Activated CD8-positive, alpha-beta T cell treated with anti-CD3 and anti-CD28 coated beads for 36 hours (primary cell): ENCODE data around the gene STXBP2. TPM values are rescaled to one million over a fixed set of nuclear protein-coding genes. Genes with fewer than 3 reads are reported as not detected.

ENCODE experiments used
- ATAC-seq: fragments of 200-7000 bp; cut with Tn5 transposase; one replicate; pipeline ENCODE4 v1.10.0; 2021; ENCODE audit warnings: mild to moderate bottlenecking, moderate library complexity
- CTCF ChIA-PET: fragments of 350-600 bp; sonication (Branson Sonifier 250); formaldehyde crosslinking; loops from one replicate; lab custom pipeline; 2021; ENCODE audit warnings: antibody characterized with exemption; lab: Charles Lee
- POLR2A ChIA-PET: fragments of 350-600 bp; sonication (Branson Sonifier 250); formaldehyde crosslinking; loops from one replicate; lab custom pipeline; 2021; ENCODE audit warnings: antibody characterized with exemption; lab: Charles Lee
- DNase-seq: peaks from one replicate; pipeline ENCODE4 v3.0.0-alpha.2; 2020
- H3K27ac Mint-ChIP-seq: one replicate; pipeline ENCODE4 v1.8.0; 2021; ENCODE audit warnings: mild to moderate bottlenecking, mixed read lengths
- H3K27me3 Mint-ChIP-seq: one replicate; pipeline ENCODE4 v1.8.0; 2021; ENCODE audit warnings: mixed read lengths
- H3K36me3 Mint-ChIP-seq: one replicate; pipeline ENCODE4 v1.8.0; 2021; ENCODE audit warnings: low read depth, mixed read lengths
- H3K4me1 Mint-ChIP-seq: one replicate; pipeline ENCODE4 v1.8.0; 2021; ENCODE audit warnings: low read depth, mixed read lengths
- H3K4me3 Mint-ChIP-seq: one replicate; pipeline ENCODE4 v1.8.0; 2021; ENCODE audit warnings: mild to moderate bottlenecking, moderate library complexity, mixed read lengths
- H3K9me3 Mint-ChIP-seq: one replicate; pipeline ENCODE4 v1.8.0; 2021; ENCODE audit warnings: mixed read lengths
- CTCF ChIP-seq: fragments of 200-600 bp; IDR thresholded peaks from one replicate; pipeline ENCODE4 v1.8.0; 2022; ENCODE audit warnings: antibody characterized with exemption, mild to moderate bottlenecking
- intact Hi-C: fragments of 100-400 bp; cut with micrococcal nuclease; formaldehyde crosslinking; loops from one replicate; pipeline ENCODE4 v1.10.0; 2022
- total RNA-seq, 2 experiments: library from RNA; stranded (reverse); gene quantifications; one replicate each; pipeline ENCODE4 v1.2.3, GENCODE V29; 2021

Gene STXBP2
- total RNA-seq, 2 experiments from 2014 or later: 96.4 to 99.2 TPM

GRCh38 chr19:7670150-7670783 lies 33.4 kb downstream of the STXBP2 start:
- intact Hi-C loops: no loop called here
- H3K9me3 Mint-ChIP-seq: no peaks in the 10 kb centered on the region
- CTCF ChIA-PET: interaction anchor here (1.0 to 4.4 kb wide), 5 partner anchors 11 to 130 kb away, joined by 5 to 28 read pairs (median 7); partner anchors contain the start of gene TRAPPC5

GRCh38 chr19:7670790-7671189 lies 33.9 kb downstream of the STXBP2 start:
- no peaks in the 10 kb centered on the region for H3K9me3 Mint-ChIP-seq
- CTCF ChIA-PET: interaction anchor here (1.0 to 4.4 kb wide), 4 partner anchors 10 to 129 kb away, joined by 5 to 28 read pairs (median 7); partner anchors contain the start of gene TRAPPC5
- peaks cover 31% of the 10 kb centered on the region for H3K27me3 Mint-ChIP-seq
- no peaks in the 10 kb centered on the region for H3K36me3 Mint-ChIP-seq
- no peak for TF ChIP-seq CTCF
- H3K4me1 Mint-ChIP-seq: peaks cover 19% of the 10 kb centered on the region
- DNase-seq: no peak
- POLR2A ChIA-PET: interaction anchor here (1.2 to 2.8 kb wide), 2 partner anchors 13 to 16 kb away, joined by 3 to 11 read pairs; no protein-coding TSS in a partner anchor
- H3K4me3 Mint-ChIP-seq: peak overlapping the region; percentile 50
- intact Hi-C loops: no loop called here
- H3K27ac Mint-ChIP-seq: peak overlapping the region; percentile 42
- no peak for ATAC-seq

More at GRCh38 chr19:7670150-7670783, 33.4 kb downstream of the STXBP2 start:
- DNase-seq: peak; percentile 58
- ATAC-seq: peak; percentile 45
- POLR2A ChIA-PET: interaction anchor here (1.2 to 2.8 kb wide), 2 partner anchors 12 to 16 kb away, joined by 3 to 11 read pairs; no protein-coding TSS in a partner anchor
- peaks cover 29% of the 10 kb centered on the region for H3K27me3 Mint-ChIP-seq
- peak overlapping the region; percentile 42 for H3K27ac Mint-ChIP-seq
- no peak for TF ChIP-seq CTCF
- peak overlapping the region; percentile 50 for H3K4me3 Mint-ChIP-seq
- H3K36me3 Mint-ChIP-seq: no peaks in the 10 kb centered on the region
- H3K4me1 Mint-ChIP-seq: peaks cover 18% of the 10 kb centered on the region

- DNase-seq: no peak
- no peak for ATAC-seq
- H3K9me3 Mint-ChIP-seq: no peaks in the 10 kb centered on the region
- TF ChIP-seq CTCF: no peak
- H3K27me3 Mint-ChIP-seq: peaks cover 44% of the 10 kb centered on the region
- ChIA-PET CTCF (interaction anchor here (0.9 kb wide), 1 partner anchor 8 kb away, joined by 8 read pairs; the partner anchor contains the start of gene TRAPPC5), POLR2A (no interaction called here)
- no peak overlapping the region for H3K27ac Mint-ChIP-seq
- H3K4me3 Mint-ChIP-seq: no peak overlapping the region
- peaks cover 34% of the 10 kb centered on the region for H3K4me1 Mint-ChIP-seq
- intact Hi-C loops: no loop called here
- H3K36me3 Mint-ChIP-seq: no peaks in the 10 kb centered on the region
These were observed 35.6 kb downstream of the STXBP2 start for GRCh38 chr19:7672522-7672921.

- intact Hi-C loops: no loop called here
- ChIA-PET POLR2A (no interaction called here), CTCF (interaction anchor here (1.3 to 2.4 kb wide), 3 partner anchors 22 to 178 kb away, joined by 3 to 11 read pairs (median 4); no protein-coding TSS in a partner anchor)
These were observed 37.4 kb downstream of the STXBP2 start for GRCh38 chr19:7674010-7675005.

More at GRCh38 chr19:7674010-7675005, 37.4 kb downstream of the STXBP2 start:
- ATAC-seq (peak; percentile 45), DNase-seq (peak; percentile 57)
- TF ChIP-seq CTCF: no peak
- Mint-ChIP-seq H3K27me3 (peaks cover 53% of the 10 kb centered on the region), H3K27ac (no peak overlapping the region), H3K4me1 (peaks cover 43% of the 10 kb centered on the region), H3K4me3 (no peak overlapping the region), H3K9me3 (no peaks in the 10 kb centered on the region), H3K36me3 (no peaks in the 10 kb centered on the region)
